ENCODE data around the gene CLDN3.

GRCh38 chr7:73762659-73762999 is 7.4 kb downstream of the CLDN3 start:
- no peak for TF ChIP-seq POLR2AphosphoS5 (IDR thresholded peaks at IDR 0.05)
- TF ChIP-seq CTCF (IDR thresholded peaks at IDR 0.05), result no peak
- TF ChIP-seq POLR2A (IDR thresholded peaks at IDR 0.05), result no peak
- TF ChIP-seq EP300 (IDR thresholded peaks at IDR 0.05; ENCODE audit: low read depth), result no peak
